Kidney epithelial cell (primary cell): ENCODE data around the gene GID8. TPM values are rescaled to one million over a fixed set of nuclear protein-coding genes. Genes with fewer than 3 reads are reported as not detected.

Experiments used
- DNase-seq: peaks from one replicate; pipeline ENCODE4 v3.0.0-alpha.2; 2010; ENCODE audit warnings: low read depth
- H3K27me3 ChIP-seq: 2 replicates; pipeline ENCODE4 v1.6.0; 2011; ENCODE audit warnings: low read length; ENCODE audit not compliant: control insufficient read depth, insufficient read depth
- H3K36me3 ChIP-seq: 2 replicates; pipeline ENCODE4 v1.5.1; 2011; ENCODE audit warnings: low read length; ENCODE audit not compliant: control insufficient read depth, insufficient read depth
- H3K4me3 ChIP-seq: 2 replicates; pipeline ENCODE4 v1.5.1; 2011; ENCODE audit warnings: low read depth, mild to moderate bottlenecking, control low read depth, low read length
- CTCF ChIP-seq: IDR thresholded peaks from 2 replicates; pipeline ENCODE4 v1.5.1; 2011; ENCODE audit warnings: mild to moderate bottlenecking, moderate library complexity, low read length, control low read depth, inconsistent platforms; ENCODE audit not compliant: insufficient read depth, poor library complexity, severe bottlenecking
- total RNA-seq: library from RNA; depleted of rRNA; stranded (reverse); fragments of >200 nt; gene quantifications from 2 replicates; pipeline ENCODE4 v1.2.3, GENCODE V29; 2015

The GID8 gene
- total RNA-seq, 1 donor from 2014 or later: 32.9 TPM

DNA sequence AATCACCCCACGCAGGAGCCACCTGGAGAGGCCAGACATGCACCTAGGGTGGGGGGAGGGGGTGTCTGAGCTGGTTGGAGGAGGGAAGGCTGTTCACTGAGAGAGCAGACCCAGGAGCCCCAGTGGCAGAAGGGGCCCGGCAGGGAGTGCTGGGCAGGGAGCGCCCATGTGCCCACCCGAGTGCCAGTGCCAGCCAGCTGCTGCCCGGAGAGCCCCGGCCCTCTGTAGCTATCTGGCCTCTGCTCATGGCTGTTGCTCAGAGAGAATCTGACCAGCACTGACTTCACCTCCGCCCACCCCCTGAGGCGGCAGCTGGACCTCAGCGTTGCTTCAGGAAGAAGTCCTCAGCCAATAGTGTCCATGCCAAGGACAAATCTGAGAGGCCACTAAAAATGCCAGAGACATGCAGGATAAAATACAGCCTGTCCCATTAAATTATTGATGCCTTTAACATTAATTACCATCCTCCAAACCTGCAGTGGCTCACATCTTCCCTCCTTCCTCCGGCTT lies 37.4 kb downstream of the GID8 start:
- no peak for DNase-seq
- no peak for TF ChIP-seq CTCF
- H3K36me3 ChIP-seq: no peaks in the 10 kb centered on the region
- H3K4me3 ChIP-seq: no peak overlapping the region
- peaks cover 89% of the 10 kb centered on the region for H3K27me3 ChIP-seq

DNA sequence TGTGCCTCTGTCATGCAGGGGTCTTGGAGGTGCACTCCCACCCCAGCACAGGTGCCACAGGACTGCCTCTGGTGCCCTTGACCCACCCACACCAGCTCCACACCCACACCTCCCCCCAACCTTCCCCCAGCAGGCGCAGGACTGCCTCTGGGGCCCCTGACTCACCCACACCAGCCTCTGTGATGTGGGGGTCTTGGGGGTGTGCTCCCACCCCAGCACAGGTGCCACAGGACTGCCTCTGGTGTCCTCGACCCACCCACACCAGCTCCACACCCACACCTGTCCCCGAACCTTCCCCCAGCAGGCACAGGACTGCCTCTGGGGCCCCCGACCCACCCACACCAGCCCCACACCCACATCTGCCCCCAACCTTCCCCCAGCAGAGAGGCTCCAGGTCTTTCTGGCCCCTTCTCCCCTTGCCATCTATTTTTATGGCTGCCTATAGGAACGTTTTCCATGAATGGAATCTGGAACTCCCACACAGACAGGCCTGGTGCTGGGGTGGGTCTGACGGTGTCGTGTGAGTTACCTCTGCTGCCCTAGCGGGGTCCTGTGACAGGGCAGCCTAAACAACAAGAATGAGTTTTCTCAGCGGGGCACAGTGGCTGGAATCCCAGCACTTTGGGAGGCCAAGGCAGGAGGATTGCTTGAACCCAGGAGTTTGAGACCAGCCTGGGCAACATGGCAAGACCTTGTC lies 38.0 kb downstream of the GID8 start:
- TF ChIP-seq CTCF: no peak
- no peaks in the 10 kb centered on the region for H3K36me3 ChIP-seq
- DNase-seq: no peak
- H3K4me3 ChIP-seq: no peak overlapping the region
- H3K27me3 ChIP-seq: peaks cover 89% of the 10 kb centered on the region

DNA sequence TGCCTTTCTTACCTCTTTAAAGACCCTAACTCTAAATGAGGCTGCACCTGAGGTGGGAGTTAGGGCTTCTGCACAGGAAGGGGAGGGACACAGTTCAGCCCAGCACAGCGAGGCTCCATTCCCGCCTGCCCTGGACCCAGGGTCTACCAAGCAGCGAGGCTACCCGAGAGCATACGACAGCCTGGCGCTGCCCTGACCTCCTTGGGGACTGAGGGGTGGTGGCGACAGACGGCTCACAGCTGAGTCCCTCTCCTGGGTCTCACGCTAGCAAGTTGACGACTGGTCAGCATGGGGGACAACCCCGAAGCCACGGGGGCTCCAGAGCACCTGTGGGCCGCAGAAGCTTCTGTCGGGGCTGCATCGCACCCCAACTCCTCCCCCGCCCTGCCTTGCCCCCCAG lies 38.9 kb downstream of the GID8 start:
- Histone ChIP-seq H3K27me3 (peaks cover 92% of the 10 kb centered on the region), H3K36me3 (no peaks in the 10 kb centered on the region), H3K4me3 (no peak overlapping the region)
- DNase-seq: no peak
- TF ChIP-seq CTCF: no peak

- H3K27me3 ChIP-seq: peaks cover 93% of the 10 kb centered on the region
- no peaks in the 10 kb centered on the region for H3K36me3 ChIP-seq
- no peak overlapping the region for H3K4me3 ChIP-seq
- no peak for DNase-seq
- TF ChIP-seq CTCF: no peak
These were observed 39.9 kb downstream of the GID8 start for GRCh38 chr20:62977613-62978560.

DNA sequence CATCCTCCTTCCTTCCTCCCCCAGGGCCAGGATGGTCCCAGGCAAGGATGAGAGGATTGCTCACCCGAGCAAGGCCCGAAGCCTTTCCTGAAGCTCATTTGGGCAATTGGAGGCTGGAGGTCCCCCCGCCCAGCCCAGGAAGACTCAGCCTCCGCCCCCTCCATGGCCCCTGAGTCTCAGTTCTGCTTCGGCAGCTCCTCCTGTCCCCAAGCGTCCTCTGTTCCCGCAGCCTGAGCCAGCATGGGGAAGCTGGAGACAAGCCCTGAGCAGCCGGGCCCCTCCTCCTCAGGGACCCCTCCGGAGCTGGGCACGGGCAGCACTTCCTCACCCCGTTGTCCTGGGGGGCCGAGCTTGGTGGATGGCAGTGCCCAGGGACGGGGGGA lies 40.6 kb downstream of the GID8 start:
- no peak for DNase-seq
- Histone ChIP-seq H3K4me3 (no peak overlapping the region), H3K27me3 (peaks cover 90% of the 10 kb centered on the region), H3K36me3 (no peaks in the 10 kb centered on the region)
- TF ChIP-seq CTCF: no peak
